ENCODE data around the gene PCIF1. TPM values are rescaled to one million over a fixed set of nuclear protein-coding genes. Genes with fewer than 3 reads are reported as not detected.

PCIF1 gene
- total RNA-seq, 1 experiment from 2014 or later = 35.3 TPM

- Histone ChIP-seq H3K27ac (no peak overlapping the region), H3K9me2 (ENCODE audit: insufficient read depth) (no peaks in the 10 kb centered on the region), H3F3A (ENCODE audit: insufficient read depth, low read depth) (0 out of 2 replicates have a peak, but pooled peaks cover 4% of the 10 kb centered on the region), H3K9me3 (ENCODE audit: insufficient read depth, low read depth) (no peaks in the 10 kb centered on the region), H3K4me3 (no peak overlapping the region), H3K27me3 (ENCODE audit: insufficient read depth, low read depth) (no peaks in the 10 kb centered on the region), H3K36me3 (ENCODE audit: low read depth) (peaks cover 8% of the 10 kb centered on the region; the same call in 1 of the 2 replicates), H3K79me2 (ENCODE audit: low read depth) (no peaks in the 10 kb centered on the region), H4K20me1 (ENCODE audit: insufficient read depth) (no peaks in the 10 kb centered on the region), H3K4me1 (replicated peaks; ENCODE audit: insufficient read depth) (no peaks in the 10 kb centered on the region), H3K4me2 (no peak overlapping the region), H2AFZ (no peak overlapping the region)
- ChIA-PET CTCF (interaction anchor here (0.6 kb wide), 2 partner anchors 168 to 1861 kb away, joined by 5 to 7 read pairs; no protein-coding TSS in a partner anchor), POLR2A (ENCODE audit: unreplicated experiment) (interaction anchor here (0.6 kb wide), 1 partner anchor 135 kb away, joined by 3 read pairs; no protein-coding TSS in a partner anchor)
- no peak for DNase-seq
- BruUV-seq (replicated peaks) = no TSS peak
- intact Hi-C loops (cut with micrococcal nuclease; ENCODE audit: unreplicated experiment) = no loop called here
- no peak for TF ChIP-seq EZH2 (IDR thresholded peaks at IDR 0.05; ENCODE audit: low read depth)
- no peak for TF ChIP-seq CTCF (conservative IDR thresholded peaks at IDR 0.05)
Measured at GRCh38 chr20:45957021-45957941, 22.8 kb downstream of the PCIF1 start.

GRCh38 chr20:45958593-45958992 is 24.1 kb downstream of the PCIF1 start:
- Histone ChIP-seq H3F3A (ENCODE audit: insufficient read depth, low read depth) (0 out of 2 replicates have a peak, but pooled peaks cover 4% of the 10 kb centered on the region), H3K4me3 (no peak overlapping the region), H3K9me3 (ENCODE audit: insufficient read depth, low read depth) (no peaks in the 10 kb centered on the region), H2AFZ (no peak overlapping the region), H3K4me2 (no peak overlapping the region), H3K36me3 (ENCODE audit: low read depth) (peaks cover 8% of the 10 kb centered on the region; the same call in 1 of the 2 replicates), H3K9me2 (ENCODE audit: insufficient read depth) (no peaks in the 10 kb centered on the region), H3K27me3 (ENCODE audit: insufficient read depth, low read depth) (no peaks in the 10 kb centered on the region), H3K79me2 (ENCODE audit: low read depth) (no peaks in the 10 kb centered on the region), H3K27ac (no peak overlapping the region), H3K4me1 (replicated peaks; ENCODE audit: insufficient read depth) (no peaks in the 10 kb centered on the region), H4K20me1 (ENCODE audit: insufficient read depth) (no peaks in the 10 kb centered on the region)
- intact Hi-C loops (cut with micrococcal nuclease; ENCODE audit: unreplicated experiment) = no loop called here
- CTCF ChIA-PET = interaction anchor here (0.6 to 1.0 kb wide), 2 partner anchors 11 to 866 kb away, joined by 3 read pairs; no protein-coding TSS in a partner anchor
- no TSS peak for BruUV-seq (replicated peaks)
- POLR2A ChIA-PET (ENCODE audit: unreplicated experiment) = no interaction called here
- peak in 1 of 2 experiments; percentile 21 for DNase-seq
- no peak for TF ChIP-seq CTCF (conservative IDR thresholded peaks at IDR 0.05)
- TF ChIP-seq EZH2 (IDR thresholded peaks at IDR 0.05; ENCODE audit: low read depth) = no peak

- H3F3A ChIP-seq (ENCODE audit: insufficient read depth, low read depth) = 0 out of 2 replicates have a peak, but pooled peaks cover 4% of the 10 kb centered on the region
- H3K4me3 ChIP-seq = no peak overlapping the region
- no peak overlapping the region for H3K27ac ChIP-seq
- no peaks in the 10 kb centered on the region for H3K4me1 ChIP-seq (replicated peaks; ENCODE audit: insufficient read depth)
- no peaks in the 10 kb centered on the region for H3K27me3 ChIP-seq (ENCODE audit: insufficient read depth, low read depth)
- TF ChIP-seq CTCF (conservative IDR thresholded peaks at IDR 0.05) (no peak), EZH2 (IDR thresholded peaks at IDR 0.05; ENCODE audit: low read depth) (no peak)
- POLR2A ChIA-PET (ENCODE audit: unreplicated experiment) = no interaction called here
- no peak overlapping the region for H3K4me2 ChIP-seq
- intact Hi-C loops (cut with micrococcal nuclease; ENCODE audit: unreplicated experiment) = no loop called here
- peak in 1 of 2 experiments; percentile 30 for DNase-seq
- no peaks in the 10 kb centered on the region for H3K79me2 ChIP-seq (ENCODE audit: low read depth)
- no peaks in the 10 kb centered on the region for H3K9me2 ChIP-seq (ENCODE audit: insufficient read depth)
- H2AFZ ChIP-seq = no peak overlapping the region
- no peaks in the 10 kb centered on the region for H3K9me3 ChIP-seq (ENCODE audit: insufficient read depth, low read depth)
- no peaks in the 10 kb centered on the region for H4K20me1 ChIP-seq (ENCODE audit: insufficient read depth)
- CTCF ChIA-PET = interaction anchor here (0.6 to 1.0 kb wide), 2 partner anchors 11 to 866 kb away, joined by 3 read pairs; no protein-coding TSS in a partner anchor
- H3K36me3 ChIP-seq (ENCODE audit: low read depth) = peaks cover 13% of the 10 kb centered on the region; the same call in 1 of the 2 replicates
- no TSS peak for BruUV-seq (replicated peaks)
Measured at GRCh38 chr20:45959126-45959525, 24.6 kb downstream of the PCIF1 start.
